Measurements from ENCODE around the gene EXOC6B.

The EXOC6B gene

DNA sequence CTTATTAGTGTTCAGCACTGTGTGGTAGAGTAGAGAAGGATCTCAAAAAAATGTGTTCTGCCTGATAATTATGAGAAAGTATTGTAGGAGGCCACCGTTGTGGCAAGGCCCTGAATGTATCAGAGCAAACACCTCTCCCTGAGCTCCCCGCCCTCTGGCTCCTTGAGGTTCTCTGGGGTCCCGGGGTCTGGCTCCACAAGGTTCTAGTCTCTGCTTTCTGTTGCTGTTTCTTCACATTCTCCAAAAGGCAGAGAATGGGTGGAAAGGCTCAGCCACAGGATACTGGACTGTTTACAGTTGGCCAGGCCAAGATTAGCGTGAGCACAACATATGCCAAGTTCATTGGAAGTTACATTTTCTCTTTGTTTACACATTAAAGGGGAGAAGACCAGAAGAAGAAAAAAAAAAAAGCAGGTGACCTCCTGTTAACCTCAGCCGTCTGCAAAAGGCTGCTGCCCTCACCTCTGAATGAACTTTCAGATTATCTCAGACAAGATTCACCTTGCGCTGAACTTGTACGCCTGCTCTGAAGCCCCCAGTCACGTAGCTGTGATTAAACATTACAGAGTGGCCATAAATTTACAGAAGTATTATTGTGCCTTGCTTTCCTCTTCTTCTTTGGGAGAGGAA is 621.6 kb downstream of the EXOC6B start:
- DNase-seq: no peak

GRCh38 chr2:72198532-72199241 is 627.1 kb downstream of the EXOC6B start:
- no peak for DNase-seq

DNA sequence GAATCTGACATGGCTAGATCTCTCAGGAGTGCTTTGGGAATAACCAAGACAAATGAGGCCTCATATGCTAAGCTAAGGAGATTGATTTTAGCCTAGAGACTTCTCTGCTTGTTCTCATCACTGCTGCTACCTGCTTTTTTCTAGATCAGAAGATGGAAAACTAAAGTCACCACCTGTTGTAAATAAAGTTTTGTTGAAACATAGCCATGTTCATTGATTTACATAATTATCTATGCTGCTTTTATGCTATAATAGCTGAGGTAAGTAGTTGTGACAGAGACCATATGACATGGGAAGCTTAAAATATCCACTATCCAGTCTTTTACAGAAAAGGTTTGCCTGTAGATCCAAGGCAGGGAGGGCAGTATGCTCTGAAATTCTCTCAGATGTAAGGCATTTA is 632.1 kb downstream of the EXOC6B start:
- no peak for DNase-seq

GRCh38 chr2:72191441-72191840 is 634.4 kb downstream of the EXOC6B start:
- no peak for DNase-seq

- no peak for DNase-seq
These were observed 640.6 kb downstream of the EXOC6B start for GRCh38 chr2:72185206-72185605.

GRCh38 chr2:72183466-72183865 is 642.4 kb downstream of the EXOC6B start:
- DNase-seq: no peak

GRCh38 chr2:72183016-72183415 is 642.8 kb downstream of the EXOC6B start:
- no peak for DNase-seq

GRCh38 chr2:72182547-72182946 is 643.3 kb downstream of the EXOC6B start:
- no peak for DNase-seq

DNA sequence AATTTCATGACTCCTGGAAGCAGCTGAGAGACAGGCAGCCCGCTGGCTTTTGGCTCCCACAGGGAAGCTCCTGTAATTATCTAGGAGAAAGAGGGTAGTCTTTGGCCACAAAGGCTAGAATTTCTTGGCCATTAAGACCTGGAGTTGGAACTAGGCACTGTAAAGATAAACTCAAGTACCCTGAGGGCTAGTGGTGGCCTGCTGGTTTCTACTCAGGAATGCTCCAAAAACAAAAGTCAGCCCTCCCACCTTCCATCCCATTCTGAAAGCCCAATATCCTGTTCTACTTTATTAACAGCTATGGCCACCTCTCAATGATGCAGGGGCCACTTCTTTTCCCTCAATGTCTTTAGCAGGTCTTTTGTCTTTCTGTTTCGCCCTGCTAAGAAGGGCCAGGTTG is 644.2 kb downstream of the EXOC6B start:
- DNase-seq: no peak

- no peak for DNase-seq
These were observed 645.5 kb downstream of the EXOC6B start for GRCh38 chr2:72180351-72180750.

GRCh38 chr2:72178551-72178950 is 647.3 kb downstream of the EXOC6B start:
- no peak for DNase-seq

GRCh38 chr2:72176281-72176680 is 649.6 kb downstream of the EXOC6B start:
- DNase-seq: no peak

DNA sequence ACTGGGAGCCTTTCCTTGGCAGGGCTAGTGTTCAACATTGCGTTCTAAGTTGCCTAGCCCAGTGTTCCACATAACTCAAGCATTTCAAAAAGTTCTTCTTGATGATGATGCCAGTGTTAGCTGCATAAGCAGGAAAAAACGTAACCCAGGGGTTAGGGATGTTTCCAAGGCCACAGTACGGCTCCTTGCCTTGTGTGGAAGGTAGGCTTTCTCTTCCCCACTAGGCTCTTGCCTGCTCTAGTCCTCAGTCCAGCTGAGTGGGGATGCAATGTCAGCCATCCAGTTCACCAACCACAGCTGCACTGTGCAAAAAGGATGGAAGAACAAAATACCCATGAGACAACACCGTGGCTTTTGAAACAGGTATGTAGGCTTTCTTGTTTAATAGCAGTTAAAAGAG is 650.2 kb downstream of the EXOC6B start:
- DNase-seq: no peak

DNA sequence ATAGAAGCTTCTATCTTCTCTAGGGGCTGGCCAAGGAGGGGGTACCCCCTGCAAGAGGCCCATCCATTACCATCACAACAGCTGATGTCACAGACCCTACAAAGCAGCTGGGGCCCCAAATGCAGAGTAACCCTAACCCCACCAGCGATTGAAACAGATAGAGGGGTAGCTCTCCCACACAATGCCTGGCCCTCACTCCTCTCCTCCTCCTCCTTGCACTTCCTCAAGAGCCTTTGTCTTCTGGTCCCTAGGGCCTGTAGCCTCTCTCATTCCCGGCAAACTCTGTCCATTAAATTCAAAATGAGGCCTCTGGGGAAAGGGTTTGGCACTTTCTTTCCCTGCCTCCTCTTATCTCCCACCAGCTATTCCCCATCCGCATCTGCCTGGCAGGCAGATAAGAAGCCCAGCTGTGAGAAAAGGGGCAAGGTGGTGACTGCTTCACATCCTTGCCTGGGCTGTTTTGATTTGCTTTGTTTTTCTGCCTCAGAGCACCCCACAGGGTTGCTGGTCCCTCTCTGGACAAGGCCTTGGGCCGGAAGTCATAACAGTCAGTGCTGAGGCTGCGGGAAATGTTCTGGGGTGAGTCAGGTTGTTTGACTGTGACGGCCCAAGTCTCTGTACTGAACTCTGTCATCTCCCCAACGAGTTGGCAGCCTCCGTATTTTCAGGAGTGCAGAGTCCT is 652.1 kb downstream of the EXOC6B start:
- DNase-seq: no peak

DNA sequence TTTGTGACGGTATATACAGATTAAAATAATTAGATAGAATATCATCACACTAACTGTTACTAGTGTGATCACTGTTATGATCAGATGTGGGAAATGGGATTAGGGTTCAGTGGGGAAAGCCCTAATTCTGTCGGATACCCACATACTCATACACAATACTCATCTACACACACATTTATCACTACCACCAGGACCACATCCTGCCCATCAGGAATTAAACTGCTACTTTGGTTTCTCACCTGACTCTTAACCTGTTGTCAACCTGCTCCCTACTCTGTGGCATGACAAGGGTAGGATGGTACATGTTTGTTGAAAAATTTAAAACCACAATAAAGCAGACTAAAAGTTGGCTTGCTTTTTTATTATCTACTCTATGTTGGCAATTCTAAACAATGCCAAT is 653.4 kb downstream of the EXOC6B start:
- DNase-seq: no peak

DNA sequence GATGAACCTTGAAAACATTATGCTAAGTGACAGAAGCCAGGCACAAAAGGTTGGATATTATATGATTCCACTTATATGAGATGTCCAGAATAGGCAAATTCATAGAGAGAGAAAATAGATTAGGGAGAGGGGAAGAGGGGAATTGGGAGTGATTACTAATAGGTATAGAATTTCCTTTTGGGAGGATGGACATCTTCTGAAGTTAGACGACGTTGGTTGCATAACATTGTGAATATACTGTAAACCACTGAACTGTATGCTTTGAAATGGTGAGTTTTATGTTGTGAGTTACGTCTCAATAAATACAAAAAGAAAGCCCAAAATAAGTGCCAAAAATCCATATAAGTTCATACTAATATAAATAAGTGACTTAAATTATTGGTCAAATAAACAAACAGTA is 659.6 kb downstream of the EXOC6B start:
- DNase-seq: no peak

DNA sequence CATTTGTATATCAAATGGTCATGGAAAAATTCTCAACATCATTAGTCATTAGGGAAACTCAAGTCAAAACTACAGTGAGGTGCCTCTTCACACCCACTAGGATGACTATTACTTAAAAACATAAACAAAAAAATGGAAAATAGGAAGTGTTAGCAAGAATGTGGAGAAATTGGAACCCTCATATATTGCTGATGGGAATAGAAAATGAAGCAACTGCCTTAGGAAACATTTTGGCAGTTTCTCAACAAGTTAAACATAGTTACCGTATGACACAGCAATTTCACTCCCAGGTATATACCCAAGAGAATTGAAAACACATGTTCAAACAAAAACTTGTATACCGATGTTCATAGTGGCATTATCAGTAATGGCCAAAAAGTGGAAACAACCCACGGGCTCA is 660.0 kb downstream of the EXOC6B start:
- no peak for DNase-seq

- no peak for DNase-seq
These were observed 663.3 kb downstream of the EXOC6B start for GRCh38 chr2:72162574-72162973.

DNA sequence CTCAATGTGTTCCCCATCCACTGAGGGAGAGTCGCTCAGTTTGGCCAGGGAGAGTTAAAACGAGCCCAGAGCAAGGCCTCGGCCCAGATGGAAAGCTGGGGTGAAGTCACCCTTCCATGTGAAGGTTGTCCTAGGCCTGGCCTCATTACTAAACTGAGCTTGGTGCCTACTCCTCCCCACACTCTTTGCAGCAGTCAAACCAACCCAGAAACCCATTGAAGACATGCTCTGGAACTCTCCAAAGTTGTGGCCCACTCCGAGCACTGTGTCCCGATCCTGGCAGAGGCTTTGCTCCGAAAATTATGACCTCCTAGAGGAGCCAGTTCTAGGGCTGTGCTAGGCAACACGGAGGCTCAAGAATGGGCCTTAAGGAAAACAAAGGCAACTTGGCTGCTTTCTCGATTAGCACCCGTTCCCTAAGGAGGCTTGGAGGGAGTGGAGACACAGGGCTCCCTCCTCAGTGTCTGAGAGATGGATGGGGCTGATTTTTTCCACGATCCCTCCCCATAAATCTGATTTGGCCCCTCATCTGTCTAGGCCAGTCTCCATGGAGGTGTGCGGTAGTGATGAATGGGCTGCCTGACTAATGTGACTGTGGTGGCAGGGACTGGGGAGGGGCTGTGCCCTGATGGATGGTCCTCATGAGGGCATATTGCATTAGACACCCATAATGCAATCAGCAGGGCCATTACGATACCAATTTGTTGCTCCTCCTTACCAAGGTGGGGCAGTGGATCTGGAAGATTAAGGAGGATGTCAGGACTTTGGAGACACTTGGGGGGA is 666.4 kb downstream of the EXOC6B start:
- DNase-seq: no peak

DNA sequence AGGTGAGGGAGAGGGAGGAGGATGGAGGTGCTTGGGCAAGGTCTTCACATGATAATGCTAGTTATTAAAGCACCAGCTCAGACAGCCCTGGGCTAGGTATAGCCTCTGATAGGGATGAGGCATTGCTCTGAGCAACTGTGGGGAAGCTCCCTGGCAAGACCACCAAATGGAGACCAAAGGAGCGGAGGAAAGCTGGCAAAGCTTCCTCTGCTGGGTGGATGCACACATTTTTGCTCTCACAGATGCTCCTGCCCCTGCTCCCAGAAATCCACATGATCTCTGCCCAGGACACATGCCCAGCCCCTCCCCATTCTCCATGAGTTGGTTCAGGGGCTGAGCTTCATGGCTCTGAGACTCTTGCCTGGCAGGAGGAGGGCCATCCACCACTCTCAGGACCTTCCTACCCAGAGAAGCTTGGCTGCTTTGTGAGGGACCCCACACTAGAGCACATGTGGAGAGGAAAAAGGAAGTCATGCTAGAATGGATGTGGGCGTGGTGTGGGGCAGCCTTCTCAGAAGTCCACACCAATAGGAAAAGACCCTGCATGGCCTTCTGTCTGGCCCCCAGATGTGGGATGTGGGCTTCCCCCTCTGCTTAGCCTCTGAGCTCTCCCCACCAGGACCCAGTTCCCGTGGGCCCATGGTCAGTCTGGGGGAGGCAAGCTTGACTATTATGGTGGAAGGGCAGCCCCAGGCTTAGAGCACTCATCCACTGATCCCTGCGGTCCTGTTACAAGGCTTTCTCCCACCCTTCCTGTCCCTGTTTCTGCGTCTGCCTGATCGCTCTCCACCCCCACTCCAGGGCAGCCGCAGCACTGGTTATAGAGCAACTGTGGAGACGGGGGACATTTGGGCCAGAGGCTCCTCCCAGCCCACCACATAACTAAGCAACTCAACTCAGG is 667.7 kb downstream of the EXOC6B start:
- DNase-seq: no peak

- no peak for DNase-seq
These were observed 669.0 kb downstream of the EXOC6B start for GRCh38 chr2:72156872-72157271.

- no peak for DNase-seq
These were observed 670.1 kb downstream of the EXOC6B start for GRCh38 chr2:72155737-72156136.
